ENCODE results near the gene TRIP4.

- TF ChIP-seq CTCF (conservative IDR thresholded peaks at IDR 0.05 in 1 of 2, IDR thresholded peaks at IDR 0.05 in 1 of 2; ENCODE audit: extremely low read depth in 1 of 2, insufficient read depth in 1 of 2, low read depth in 1 of 2, low read length in 2 of 2) (no peak), EZH2 (IDR thresholded peaks at IDR 0.05; ENCODE audit: borderline replicate concordance, low read length) (no peak)
Measured at GRCh38 chr15:64349375-64349774, 38.3 kb upstream of the TRIP4 start.
